ENCODE results near the gene HSD17B11. TPM values are rescaled to one million over a fixed set of nuclear protein-coding genes. Genes with fewer than 3 reads are reported as not detected.

The HSD17B11 gene
- total and polyA plus RNA-seq, 12 donors = 4.6 to 25.4 (median 12.2) TPM

- H3K4me1 ChIP-seq = peaks cover 0 to 18% (median 0%) of the 10 kb centered on the region in 9 donors
- DNase-seq (no peak), ATAC-seq (no peak)
- peaks cover 0 to 34% (median 9%) of the 10 kb centered on the region in 9 donors for H3K36me3 ChIP-seq
- no peaks in the 10 kb centered on the region for H3K27me3 ChIP-seq
- TF ChIP-seq CTCF (IDR thresholded peaks at IDR 0.05) = no peak
- no peak overlapping the region for H3K27ac ChIP-seq
- intact Hi-C loops (cut with DNase I) = no loop called here
- peaks cover 0 to 21% (median 0%) of the 10 kb centered on the region in 11 donors for H3K9me3 ChIP-seq
- H3K4me3 ChIP-seq = no peak overlapping the region
- 84 to 89% methylated on average over 3 of the region's 3 CpGs for WGBS, 2 donors
Measured at GRCh38 chr4:87382931-87383330, 8.1 kb downstream of the HSD17B11 start.

GRCh38 chr4:87382116-87382515, 8.9 kb downstream of the HSD17B11 start:
- Histone ChIP-seq H3K36me3 (peaks cover 0 to 39% (median 9%) of the 10 kb centered on the region in 9 donors), H3K9me3 (peaks cover 0 to 21% (median 0%) of the 10 kb centered on the region in 11 donors), H3K27ac (no peak overlapping the region), H3K27me3 (no peaks in the 10 kb centered on the region), H3K4me1 (peaks cover 0 to 15% (median 0%) of the 10 kb centered on the region in 9 donors), H3K4me3 (no peak overlapping the region)
- intact Hi-C loops (cut with DNase I) = no loop called here
- no peak for TF ChIP-seq CTCF (IDR thresholded peaks at IDR 0.05)
- ATAC-seq (no peak), DNase-seq (no peak)
- WGBS, 2 donors = 41 to 67% methylated on average over 2 of the region's 2 CpGs

GRCh38 chr4:87377816-87378215, 13.2 kb downstream of the HSD17B11 start:
- DNase-seq (no peak), ATAC-seq (no peak)
- H3K36me3 ChIP-seq = peaks cover 0 to 71% (median 16%) of the 10 kb centered on the region in 9 donors
- WGBS, 2 donors = 82 to 85% methylated on average over 2 of the region's 2 CpGs
- H3K9me3 ChIP-seq = no peaks in the 10 kb centered on the region
- no peak for TF ChIP-seq CTCF (IDR thresholded peaks at IDR 0.05)
- intact Hi-C loops (cut with DNase I) = loop anchor here in 9 of 10 donors (5.0 to 10.0 kb wide), 6 partner anchors 79 to 469 kb away; no protein-coding TSS in a partner anchor
- no peak overlapping the region for H3K4me3 ChIP-seq
- no peaks in the 10 kb centered on the region for H3K27me3 ChIP-seq
- H3K4me1 ChIP-seq = peaks cover 0 to 12% (median 4%) of the 10 kb centered on the region in 9 donors
- no peak overlapping the region for H3K27ac ChIP-seq

DNA sequence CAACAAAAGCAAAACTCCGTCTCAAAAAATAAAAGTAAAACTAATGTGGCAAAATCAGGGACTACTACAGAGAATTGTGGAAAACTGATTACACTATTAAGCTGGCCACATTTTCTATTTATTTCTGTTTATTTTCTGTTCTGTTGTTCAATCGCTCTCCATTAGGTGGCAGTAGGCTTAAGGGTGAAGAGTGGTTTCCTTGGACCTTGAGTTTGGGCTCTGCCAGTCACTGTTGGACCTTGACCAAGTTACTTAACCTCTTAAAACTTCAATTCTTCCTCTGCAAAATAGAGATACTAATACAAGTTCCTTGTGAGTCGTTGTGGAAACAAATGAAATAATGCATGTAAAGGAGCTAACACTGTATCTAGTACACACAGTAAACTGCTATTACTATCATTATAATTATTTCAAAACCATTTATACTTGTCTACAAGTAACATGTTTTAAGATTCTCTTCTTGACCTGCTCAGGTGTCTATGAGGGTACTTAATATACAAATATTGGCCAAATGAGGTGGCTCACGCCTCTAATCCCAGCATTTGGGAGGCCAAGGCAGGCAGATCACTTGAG, 15.2 kb downstream of the HSD17B11 start:
- no peak overlapping the region for H3K4me3 ChIP-seq
- no peaks in the 10 kb centered on the region for H3K9me3 ChIP-seq
- WGBS, 2 donors = 56 to 60% methylated on average over 4 of the region's 4 CpGs
- DNase-seq = peak in 1 of 2 donors; percentile 30
- TF ChIP-seq CTCF (IDR thresholded peaks at IDR 0.05) = peak; percentile 20 to 87 (median 72)
- peak overlapping the region in 2 of 10 donors; percentile 12 to 31 for H3K27ac ChIP-seq
- H3K4me1 ChIP-seq = peaks cover 0 to 12% (median 4%) of the 10 kb centered on the region in 9 donors
- H3K27me3 ChIP-seq = no peaks in the 10 kb centered on the region
- peak in 7 of 8 donors; percentile 58 to 83 (median 69) for ATAC-seq
- H3K36me3 ChIP-seq = peaks cover 0 to 75% (median 8%) of the 10 kb centered on the region in 9 donors
- intact Hi-C loops (cut with DNase I) = loop anchor here (1.0 to 10.0 kb wide), 8 partner anchors 81 to 471 kb away; no protein-coding TSS in a partner anchor
